SK-N-SH (cell line): ENCODE measurements around the gene EPO. TPM values are rescaled to one million over a fixed set of nuclear protein-coding genes. Genes with fewer than 3 reads are reported as not detected.
A peak's percentile ranks its signal among the peaks of the same experiment; 100 is the strongest.

Experiments
- CTCF ChIA-PET: fragments of 300-600, 350-600 bp; formaldehyde crosslinking; extraction: SDS; loops from one replicate; lab custom pipeline; 2021; lab: Yijun Ruan, JAX
- POLR2A ChIA-PET: fragments of 350-600 bp; sonication (Branson Sonifier 250); formaldehyde crosslinking; extraction: SDS; loops from one replicate; lab custom pipeline; 2020; ENCODE audit warnings: antibody characterized with exemption, inconsistent platforms; lab: Yijun Ruan, JAX
- DNase-seq: peaks from one replicate; pipeline ENCODE4 v3.0.0; 2012
- H2AFZ ChIP-seq: fragments of 200-600 bp; sonication (generic); 2 replicates; pipeline ENCODE4 v1.8.1; 2016; ENCODE audit warnings: antibody characterized with exemption, mild to moderate bottlenecking, low read depth
- H3F3A ChIP-seq: fragments of 200-600 bp; sonication (generic); replicated peaks from 2 replicates; pipeline ENCODE3; 2016; ENCODE audit warnings: antibody characterized with exemption, mild to moderate bottlenecking; ENCODE audit not compliant: insufficient read depth
- H3K27ac ChIP-seq, 2 experiments: fragments of 200-500 bp in 1 of 2; fragments of 200-600 bp in 1 of 2; sonication (Bioruptor generic) in 1 of 2; sonication (generic), shearing (Covaris generic) in 1 of 2; 2 replicates each; pipeline versions ENCODE4 v1.5.1 to v1.6.1; 2014 to 2016; ENCODE audit warnings: low read depth in 2 of 2, inconsistent platforms in 1 of 2, low read length in 1 of 2, mild to moderate bottlenecking in 1 of 2, mixed read lengths in 1 of 2
- H3K27me3 ChIP-seq: fragments of 200-600 bp; sonication (generic), shearing (Covaris generic); 2 replicates; pipeline ENCODE4 v1.6.1; 2016; ENCODE audit warnings: mixed run types; ENCODE audit not compliant: insufficient read depth
- H3K36me3 ChIP-seq, 2 experiments: fragments of 200-500 bp in 1 of 2; fragments of 200-600 bp in 1 of 2; sonication (Bioruptor generic) in 1 of 2; sonication (generic) in 1 of 2; replicated peaks in 1 of 2; 2 replicates each; pipeline versions ENCODE3 to v1.5.1; 2014 to 2016; ENCODE audit warnings: low read length in 1 of 2, mild to moderate bottlenecking in 1 of 2; ENCODE audit not compliant: insufficient read depth in 2 of 2, control insufficient read depth in 1 of 2
- H3K4me1 ChIP-seq, 2 experiments: fragments of 200-500 bp in 1 of 2; fragments of 200-600 bp in 1 of 2; sonication (Bioruptor generic) in 1 of 2; sonication (generic), shearing (Covaris generic) in 1 of 2; 2 replicates each; pipeline versions ENCODE4 v1.5.1 to v1.6.1; 2014 to 2016; ENCODE audit warnings: low read depth in 1 of 2, low read length in 1 of 2, mixed run types in 1 of 2; ENCODE audit not compliant: insufficient read depth in 2 of 2, control insufficient read depth in 1 of 2
- H3K4me2 ChIP-seq: fragments of 200-600 bp; sonication (generic), shearing (Covaris generic); 2 replicates; pipeline ENCODE4 v1.6.1; 2017; ENCODE audit warnings: mixed run types
- H3K4me3 ChIP-seq, 2 experiments: fragments of 200-500 bp in 1 of 2; fragments of 200-600 bp in 1 of 2; sonication (Bioruptor generic) in 1 of 2; sonication (generic), shearing (Covaris generic) in 1 of 2; 2 replicates each; pipeline versions ENCODE4 v1.5.1 to v1.8.1; 2014 to 2016; ENCODE audit warnings: low read depth in 2 of 2, inconsistent platforms in 1 of 2, low read length in 1 of 2, mild to moderate bottlenecking in 1 of 2, mixed read lengths in 1 of 2, moderate library complexity in 1 of 2
- H3K79me2 ChIP-seq: fragments of 200-600 bp; sonication (generic); 2 replicates; pipeline ENCODE4 v1.8.1; 2017; ENCODE audit warnings: mild to moderate bottlenecking; ENCODE audit not compliant: insufficient read depth
- H3K9ac ChIP-seq: fragments of 200-600 bp; sonication (generic); 2 replicates; pipeline ENCODE4 v1.6.1; 2017; ENCODE audit warnings: mixed run types
- H3K9me2 ChIP-seq: fragments of 200-600 bp; sonication (generic); 2 replicates; pipeline ENCODE4 v1.6.1; 2017; ENCODE audit warnings: mixed run types
- H3K9me3 ChIP-seq: fragments of 200-600 bp; sonication (generic); 2 replicates; pipeline ENCODE4 v1.6.1; 2017; ENCODE audit warnings: mixed run types, mild to moderate bottlenecking, moderate library complexity
- H4K20me1 ChIP-seq: fragments of 200-600 bp; sonication (generic); 2 replicates; pipeline ENCODE4 v1.6.1; 2017; ENCODE audit warnings: mild to moderate bottlenecking, mixed run types; ENCODE audit not compliant: insufficient read depth
- EZH2phosphoT487 ChIP-seq: fragments of 200-600 bp; sonication (generic); IDR thresholded peaks from 2 replicates; pipeline ENCODE4 v1.6.1; 2017; ENCODE audit warnings: low read depth, mixed run types, mild to moderate bottlenecking, antibody characterized with exemption, moderate library complexity, borderline replicate concordance
- FOXJ3 ChIP-seq: sonication (generic); formaldehyde crosslinking; IDR thresholded peaks from 2 replicates; pipeline ENCODE4 v1.5.1; 2020; ENCODE audit warnings: mild to moderate bottlenecking, missing genetic modification reagents
- FOXM1 ChIP-seq: IDR thresholded peaks from 2 replicates; pipeline ENCODE4 v1.4.0; 2012; ENCODE audit warnings: low read depth, mild to moderate bottlenecking
- GABPA ChIP-seq: IDR thresholded peaks from 2 replicates; pipeline ENCODE4 v1.4.0; 2012; ENCODE audit warnings: low read depth, mild to moderate bottlenecking
- GATA2 ChIP-seq: sonication (generic); formaldehyde crosslinking; IDR thresholded peaks from 2 replicates; pipeline ENCODE4 v1.5.0; 2020; ENCODE audit warnings: mild to moderate bottlenecking, missing genetic modification reagents
- JUND ChIP-seq: IDR thresholded peaks from 2 replicates; pipeline ENCODE4 v1.4.0; 2012
- MAX ChIP-seq: IDR thresholded peaks from 2 replicates; pipeline ENCODE4 v1.4.0; 2012; ENCODE audit warnings: low read depth
- MXI1 ChIP-seq: IDR thresholded peaks from 2 replicates; pipeline ENCODE4 v1.6.1; 2012; ENCODE audit warnings: mild to moderate bottlenecking, low read depth, low read length, improper control_type of control experiment
- NFIC ChIP-seq: IDR thresholded peaks from 2 replicates; pipeline ENCODE4 v1.4.0; 2012; ENCODE audit warnings: borderline replicate concordance
- NRF1 ChIP-seq: IDR thresholded peaks from 2 replicates; pipeline ENCODE4 v1.6.1; 2012; ENCODE audit warnings: low read depth, mild to moderate bottlenecking, low read length
- RAD21 ChIP-seq: IDR thresholded peaks from 2 replicates; pipeline ENCODE4 v1.6.1; 2012; ENCODE audit warnings: mild to moderate bottlenecking, low read length
- SIN3A ChIP-seq: IDR thresholded peaks from 2 replicates; pipeline ENCODE4 v1.6.1; 2012; ENCODE audit warnings: low read depth, mild to moderate bottlenecking, low read length, moderate library complexity, borderline replicate concordance
- TAF1 ChIP-seq: IDR thresholded peaks from 2 replicates; pipeline ENCODE4 v1.6.1; 2012; ENCODE audit warnings: low read depth, mild to moderate bottlenecking, low read length, moderate library complexity, borderline replicate concordance
- USF2 ChIP-seq: fragments of 150-350 bp; IDR thresholded peaks from 2 replicates; pipeline ENCODE4 v1.6.1; 2017; ENCODE audit warnings: antibody characterized with exemption, low read length, low read depth, borderline replicate concordance
- YY1 ChIP-seq: IDR thresholded peaks from 2 replicates; pipeline ENCODE4 v1.4.0; 2012; ENCODE audit warnings: low read depth, mild to moderate bottlenecking
- WGBS: methylation state at CpG from one replicate; pipeline ENCODE4 v1.1.6; 2017; ENCODE audit warnings: low lambda C conversion rate; 5-methylcytosine and 5-hydroxymethylcytosine counted together
- polyA plus RNA-seq, 3 experiments: library from polyadenylated mRNA; depleted of rRNA; stranded (reverse); fragments of >200 nt; gene quantifications; 2 replicates each; pipeline ENCODE4 v1.2.3, GENCODE V29; 2012

EPO gene
- polyA plus RNA-seq, 1 of the 3 experiments (the other 2 are of a cell fraction), result not detected

DNA sequence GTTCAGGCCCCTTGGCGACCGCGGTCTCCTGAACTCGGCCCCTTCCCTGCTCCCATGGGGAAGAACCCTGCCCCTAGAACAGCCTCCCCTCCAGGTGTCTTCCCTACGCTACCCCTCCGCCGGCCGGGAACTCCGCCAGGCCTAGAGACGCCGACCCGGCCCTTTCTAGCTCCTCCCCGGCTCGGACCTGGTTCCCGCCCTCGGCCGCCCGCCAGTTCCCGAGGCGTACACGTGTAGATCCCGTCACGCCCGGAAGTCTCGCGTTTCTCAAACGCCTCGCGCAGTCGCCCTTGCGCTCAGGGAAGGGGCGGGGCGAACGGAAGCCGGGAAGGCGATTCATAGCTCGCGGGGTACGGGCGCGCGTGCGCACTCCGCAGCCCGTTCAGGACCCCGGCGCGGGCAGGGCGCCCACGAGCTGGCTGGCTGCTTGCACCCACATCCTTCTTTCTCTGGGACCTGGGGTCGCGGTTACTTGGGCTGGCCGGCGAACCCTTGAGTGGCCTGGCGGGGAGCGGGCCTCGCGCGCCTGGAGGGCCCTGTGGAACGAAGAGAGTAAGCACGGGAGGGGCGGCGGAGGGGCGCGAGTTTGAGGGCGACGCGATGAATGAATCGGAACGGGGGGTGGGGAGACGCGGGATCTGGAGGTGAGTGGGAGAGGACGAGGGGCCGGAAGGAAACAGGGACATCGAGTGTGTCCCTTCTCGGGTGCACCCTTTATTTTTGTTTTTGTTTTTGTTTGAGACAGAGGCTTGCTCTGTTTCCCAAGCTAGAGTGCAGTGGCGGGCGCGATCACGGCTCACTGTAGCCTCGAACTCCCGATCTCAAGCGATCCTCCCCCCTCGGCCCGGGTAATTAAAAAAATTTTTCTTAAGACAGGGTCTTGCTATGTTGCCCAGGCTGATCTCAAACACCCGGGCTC is 14.3 kb upstream of the EPO start, which contains the start of gene POP7 (continued):
- peak; percentile 70; the same call in 1 of the 2 replicates for TF ChIP-seq TAF1
- no peak for TF ChIP-seq USF2
- TF ChIP-seq MAX, result peak; percentile 91
- no peak for TF ChIP-seq FOXM1
- no peak for TF ChIP-seq JUND
- peak; percentile 68 for TF ChIP-seq NFIC
- TF ChIP-seq YY1, result peak; percentile 6; the same call in 1 of the 2 replicates
- TF ChIP-seq GATA2 (CRISPR knock-in tag), result no peak
- peak; percentile 93 for TF ChIP-seq MXI1
- peak; percentile 97 for TF ChIP-seq NRF1
- peak; percentile 77; the same call in 1 of the 2 replicates for TF ChIP-seq SIN3A

GRCh38 chr7:100706672-100707311 is 13.5 kb upstream of the EPO start:
- no peak overlapping the region; a peak in 1 of 4 replicates for H3K27ac ChIP-seq
- peaks cover 8% of the 10 kb centered on the region for H3F3A ChIP-seq
- ChIA-PET CTCF (interaction anchor here (0.9 to 17.6 kb wide), 11 partner anchors 9 to 238 kb away, joined by 3 to 344 read pairs (median 9); partner anchors contain the start of genes EPO, GIGYF1, SLC12A9 and SRRT), POLR2A (interaction anchor here (1.2 to 2.3 kb wide), 5 partner anchors 11 to 168 kb away, joined by 5 to 24 read pairs (median 9); partner anchors contain the start of genes EPO, MOSPD3, SLC12A9 and SRRT)
- H2AFZ ChIP-seq, result peak overlapping the region; percentile 95
- H4K20me1 ChIP-seq, result no peaks in the 10 kb centered on the region; the same call in 1 of the 2 replicates
- H3K27me3 ChIP-seq, result no peaks in the 10 kb centered on the region
- H3K36me3 ChIP-seq, result peaks cover 0 to 14% of the 10 kb centered on the region in 2 experiments
- peak overlapping the region; percentile 95 for H3K9ac ChIP-seq
- H3K4me2 ChIP-seq, result peak overlapping the region; percentile 97
- H3K4me1 ChIP-seq, result peaks cover 6 to 14% of the 10 kb centered on the region in 2 experiments; a peak in 2 of 4 replicates
- H3K79me2 ChIP-seq, result peaks cover 25% of the 10 kb centered on the region
- peak; percentile 58 for DNase-seq
- H3K9me2 ChIP-seq, result no peaks in the 10 kb centered on the region
- 19% methylated on average over 34 of the region's 34 CpGs for WGBS
- TF ChIP-seq TAF1 (no peak), SIN3A (no peak), FOXJ3 (CRISPR knock-in tag) (no peak), NFIC (peak; percentile 55; the same call in 1 of the 2 replicates), RAD21 (no peak), GABPA (no peak), EZH2phosphoT487 (no peak)
- H3K4me3 ChIP-seq, result peak overlapping the region; percentile 62 to 92
- H3K9me3 ChIP-seq, result no peaks in the 10 kb centered on the region
